IMR-90 (cell line): ENCODE results near the gene POLG2. TPM values are rescaled to one million over a fixed set of nuclear protein-coding genes. Genes with fewer than 3 reads are reported as not detected.
A peak's percentile ranks its signal among the peaks of the same experiment; 100 is the strongest.

Source experiments
- ATAC-seq: fragments of 200-7000 bp; cut with Tn5 transposase; 2 replicates; pipeline ENCODE4 v1.9.1; 2020; ENCODE audit warnings: low read depth, mild to moderate bottlenecking, moderate library complexity
- BruUV-seq: library from RNA; stranded (reverse); fragments of 400-500 nt; replicated peaks from 2 replicates; lab custom pipeline; 2021; lab: Mats Ljungman, UMichigan
- CTCF ChIA-PET: fragments of 300-600 bp; formaldehyde crosslinking; extraction: SDS; loops from one replicate; lab custom pipeline; 2021; ENCODE audit warnings: antibody characterized with exemption; lab: Yijun Ruan, JAX
- POLR2A ChIA-PET: fragments of 300-600 bp; sonication (Branson Sonifier 250); formaldehyde crosslinking; loops from one replicate; lab custom pipeline; 2022; ENCODE audit warnings: antibody characterized with exemption; ENCODE audit not compliant: unreplicated experiment; lab: Charles Lee
- DNase-seq: peaks from one replicate; pipeline ENCODE4 v3.0.0; 2013
- H2AFZ ChIP-seq: replicated peaks from 2 replicates; pipeline ENCODE3; 2013; ENCODE audit warnings: low read length, mild to moderate bottlenecking; ENCODE audit not compliant: poor library complexity
- H2AK5ac ChIP-seq: 2 replicates; pipeline ENCODE4 v1.6.1; 2013; ENCODE audit warnings: low read depth, low read length, inconsistent platforms
- H2AK9ac ChIP-seq: replicated peaks from 2 replicates; pipeline ENCODE3; 2013; ENCODE audit warnings: mild to moderate bottlenecking, low read depth, low read length, moderate library complexity; ENCODE audit not compliant: poor library complexity
- H2BK120ac ChIP-seq: 2 replicates; pipeline ENCODE4 v1.6.1; 2013; ENCODE audit warnings: low read depth, low read length, inconsistent platforms
- H2BK15ac ChIP-seq: 3 replicates; pipeline ENCODE4 v1.6.1; 2013; ENCODE audit warnings: low read depth, low read length, inconsistent platforms
- H2BK20ac ChIP-seq: 2 replicates; pipeline ENCODE4 v1.6.1; 2013; ENCODE audit warnings: low read depth, mild to moderate bottlenecking, inconsistent platforms, low read length, moderate library complexity
- H2BK5ac ChIP-seq: 2 replicates; pipeline ENCODE4 v1.6.1; 2013; ENCODE audit warnings: mild to moderate bottlenecking, low read depth, low read length, inconsistent platforms; ENCODE audit not compliant: poor library complexity, severe bottlenecking
- H3K14ac ChIP-seq: replicated peaks from 2 replicates; pipeline ENCODE4 v1.6.1; 2013; ENCODE audit warnings: low read depth, low read length, inconsistent platforms
- H3K18ac ChIP-seq: 2 replicates; pipeline ENCODE4 v1.6.1; 2013; ENCODE audit warnings: low read depth, low read length, control low read depth
- H3K23ac ChIP-seq: 2 replicates; pipeline ENCODE4 v1.6.1; 2013; ENCODE audit warnings: low read depth, low read length, inconsistent platforms
- H3K27ac ChIP-seq: 2 replicates; pipeline ENCODE4 v1.5.1; 2013; ENCODE audit warnings: mild to moderate bottlenecking, control low read depth, low read length; ENCODE audit not compliant: insufficient read depth
- H3K27me3 ChIP-seq: 2 replicates; pipeline ENCODE4 v1.6.1; 2013; ENCODE audit warnings: low read length; ENCODE audit not compliant: control insufficient read depth, insufficient read depth
- H3K36me3 ChIP-seq: 2 replicates; pipeline ENCODE4 v1.6.1; 2013; ENCODE audit warnings: low read length, mixed read lengths; ENCODE audit not compliant: control insufficient read depth, insufficient read depth
- H3K4ac ChIP-seq: 2 replicates; pipeline ENCODE4 v1.6.1; 2013; ENCODE audit warnings: low read depth, low read length, inconsistent platforms
- H3K4me1 ChIP-seq: 2 replicates; pipeline ENCODE4 v1.6.1; 2013; ENCODE audit warnings: low read length, mixed read lengths; ENCODE audit not compliant: control insufficient read depth, insufficient read depth
- H3K4me2 ChIP-seq: 2 replicates; pipeline ENCODE4 v1.6.1; 2013; ENCODE audit warnings: low read depth, mild to moderate bottlenecking, control low read depth, low read length, moderate library complexity
- H3K4me3 ChIP-seq: 2 replicates; pipeline ENCODE4 v1.5.1; 2013; ENCODE audit warnings: low read depth, mild to moderate bottlenecking, control low read depth, low read length, moderate library complexity; ENCODE audit not compliant: insufficient read depth
- H3K56ac ChIP-seq: 2 replicates; pipeline ENCODE4 v1.6.1; 2013; ENCODE audit warnings: low read length, inconsistent platforms; ENCODE audit not compliant: insufficient read depth; ENCODE audit errors: extremely low read depth
- H3K79me1 ChIP-seq, 2 experiments: 2 replicates each; pipeline ENCODE4 v1.6.1; 2013; ENCODE audit warnings: low read length in 2 of 2, inconsistent platforms in 1 of 2, low read depth in 1 of 2
- H3K9ac ChIP-seq: 2 replicates; pipeline ENCODE4 v1.6.1; 2013; ENCODE audit warnings: low read depth, low read length, control low read depth
- H3K9me1 ChIP-seq: 2 replicates; pipeline ENCODE4 v1.6.1; 2013; ENCODE audit warnings: low read length, inconsistent platforms; ENCODE audit not compliant: insufficient read depth
- H3K9me3 ChIP-seq: 2 replicates; pipeline ENCODE4 v1.6.1; 2013; ENCODE audit warnings: low read length; ENCODE audit not compliant: control insufficient read depth, insufficient read depth
- H4K20me1 ChIP-seq: 2 replicates; pipeline ENCODE4 v1.6.1; 2013; ENCODE audit warnings: low read length, inconsistent platforms; ENCODE audit not compliant: insufficient read depth
- H4K5ac ChIP-seq: 2 replicates; pipeline ENCODE4 v1.6.1; 2013; ENCODE audit warnings: mild to moderate bottlenecking, low read depth, low read length, control low read depth
- H4K8ac ChIP-seq, 2 experiments: 2 replicates each; pipeline ENCODE4 v1.6.1; 2013; ENCODE audit warnings: low read depth in 2 of 2, low read length in 2 of 2, control low read depth in 1 of 2, inconsistent platforms in 1 of 2
- H4K91ac ChIP-seq: 2 replicates; pipeline ENCODE4 v1.6.1; 2013; ENCODE audit warnings: low read depth, low read length, inconsistent platforms; ENCODE audit not compliant: insufficient read depth
- CHD1 ChIP-seq: IDR thresholded peaks from 2 replicates; pipeline ENCODE4 v1.6.1; 2012; ENCODE audit warnings: low read depth, low read length, improper control_type of control experiment
- FOS ChIP-seq: fragments of 150-350 bp; IDR thresholded peaks from 2 replicates; pipeline ENCODE4 v1.6.1; 2016; ENCODE audit warnings: low read depth, low read length
- MXI1 ChIP-seq: IDR thresholded peaks from 2 replicates; pipeline ENCODE4 v1.6.1; 2012; ENCODE audit warnings: low read depth, mild to moderate bottlenecking, low read length, moderate library complexity, borderline replicate concordance
- USF2 ChIP-seq: fragments of 150-350 bp; IDR thresholded peaks from 2 replicates; pipeline ENCODE4 v1.6.1; 2017; ENCODE audit warnings: mild to moderate bottlenecking, antibody characterized with exemption, low read length, low read depth
- WGBS, 2 experiments: methylation state at CpG; one replicate each; pipeline versions ENCODE4 v1.1.5 to v1.1.7; 2013; ENCODE audit warnings: missing lambda C conversion rate in 2 of 2; ENCODE audit not compliant: insufficient read length in 1 of 2; ENCODE audit errors: extremely low coverage in 2 of 2; 5-methylcytosine and 5-hydroxymethylcytosine counted together
- dilution Hi-C: fragments of 300-500 bp; cut with HindIII; formaldehyde crosslinking; loops from one replicate; pipeline ENCODE4 v1.14.3; 2018; ENCODE audit warnings: low sequenced_read_pairs; ENCODE audit not compliant: unreplicated experiment
- in situ Hi-C: fragments of 300-500 bp; cut with MboI; formaldehyde crosslinking; loops from 3 replicates; pipeline ENCODE4 v1.14.3; 2019; ENCODE audit warnings: low sequenced_read_pairs, inconsistent platforms, mixed read lengths
- intact Hi-C: fragments of 100-400 bp; cut with micrococcal nuclease; formaldehyde crosslinking; loops from 2 replicates; pipeline ENCODE4 v1.10.0; 2022
- polyA plus RNA-seq, 3 experiments: library from polyadenylated mRNA; depleted of rRNA; stranded (reverse); fragments of >200 nt; gene quantifications; 2 replicates each; pipeline ENCODE4 v1.2.3, GENCODE V29; 2012; ENCODE audit warnings: low replicate concordance in 1 of 3
- total RNA-seq: library from RNA; depleted of rRNA; stranded (reverse); fragments of >200 nt; gene quantifications from 2 replicates; pipeline ENCODE4 v1.2.3, GENCODE V29; 2012

Gene POLG2
- total and polyA plus RNA-seq, 2 of the 4 experiments (the other 2 are of a cell fraction): 7.0 to 7.7 TPM

GRCh38 chr17:64505340-64506200 lies 8.7 kb upstream of the POLG2 start:
- ChIA-PET CTCF (no interaction called here), POLR2A (interaction anchor here (0.6 to 1.2 kb wide), 8 partner anchors 9 to 236 kb away, joined by 3 to 7 read pairs (median 3); partner anchors contain the start of gene POLG2)
- dilution Hi-C loops (no loop called here), intact Hi-C loops (no loop called here), in situ Hi-C loops (no loop called here)
- peak overlapping the region; percentile 61 for H2BK120ac ChIP-seq
- H3K9ac ChIP-seq: peak overlapping the region; percentile 94
- H3K36me3 ChIP-seq: peaks cover 46% of the 10 kb centered on the region
- peak overlapping the region; percentile 99 for H3K4ac ChIP-seq
- H2AK9ac ChIP-seq: peak overlapping the region; percentile 100
- peak overlapping the region; percentile 93 to 98 for H4K8ac ChIP-seq
- H2BK15ac ChIP-seq: no peak overlapping the region; the same call in 2 of the 3 replicates
- H2BK5ac ChIP-seq: peak overlapping the region; percentile 93
- peak overlapping the region; percentile 93 for H3K4me3 ChIP-seq
- peak overlapping the region; percentile 99 for H3K23ac ChIP-seq
- peak overlapping the region; percentile 90; the same call in 1 of the 2 replicates for H3K4me2 ChIP-seq
- peak overlapping the region; percentile 98 for H2AK5ac ChIP-seq
- peaks cover 7% of the 10 kb centered on the region for H3K9me1 ChIP-seq
- H4K5ac ChIP-seq: peak overlapping the region; percentile 77
- H4K91ac ChIP-seq: peak overlapping the region; percentile 98
- no TSS peak for BruUV-seq
- TF ChIP-seq CHD1 (peak; percentile 97), USF2 (no peak), MXI1 (peak; percentile 60; the same call in 1 of the 2 replicates), FOS (no peak)
- H3K56ac ChIP-seq: peak overlapping the region; percentile 98
- H3K4me1 ChIP-seq: peaks cover 2% of the 10 kb centered on the region; the same call in 1 of the 2 replicates
- H3K14ac ChIP-seq: peak overlapping the region; percentile 99
- H3K18ac ChIP-seq: peak overlapping the region; percentile 88
- peaks cover 26 to 67% of the 10 kb centered on the region in 2 experiments for H3K79me1 ChIP-seq
- H3K9me3 ChIP-seq: no peaks in the 10 kb centered on the region
- no peaks in the 10 kb centered on the region for H3K27me3 ChIP-seq
- H4K20me1 ChIP-seq: peaks cover 79% of the 10 kb centered on the region
- 0% methylated on average over 56 of the region's 76 CpGs; no CpG with 5 or more reads in 1 of the 2 experiments for WGBS, 2 experiments
- no peak overlapping the region for H2BK20ac ChIP-seq
- peak overlapping the region; percentile 91 for H2AFZ ChIP-seq
- peak overlapping the region; percentile 92 for H3K27ac ChIP-seq
- DNase-seq: peak; percentile 82
- ATAC-seq: peak; percentile 42
